CD4-positive, alpha-beta T cell treated with Interleukin-1 beta for 1 hour (primary cell): ENCODE results near the gene SLC15A3.
A peak's percentile ranks its signal among the peaks of the same experiment; 100 is the strongest.

Experiments used
- DNase-seq, 2 donors: peaks; one replicate each; pipeline ENCODE4 v3.0.0-alpha.2; 2020 to 2022

The SLC15A3 gene

DNA sequence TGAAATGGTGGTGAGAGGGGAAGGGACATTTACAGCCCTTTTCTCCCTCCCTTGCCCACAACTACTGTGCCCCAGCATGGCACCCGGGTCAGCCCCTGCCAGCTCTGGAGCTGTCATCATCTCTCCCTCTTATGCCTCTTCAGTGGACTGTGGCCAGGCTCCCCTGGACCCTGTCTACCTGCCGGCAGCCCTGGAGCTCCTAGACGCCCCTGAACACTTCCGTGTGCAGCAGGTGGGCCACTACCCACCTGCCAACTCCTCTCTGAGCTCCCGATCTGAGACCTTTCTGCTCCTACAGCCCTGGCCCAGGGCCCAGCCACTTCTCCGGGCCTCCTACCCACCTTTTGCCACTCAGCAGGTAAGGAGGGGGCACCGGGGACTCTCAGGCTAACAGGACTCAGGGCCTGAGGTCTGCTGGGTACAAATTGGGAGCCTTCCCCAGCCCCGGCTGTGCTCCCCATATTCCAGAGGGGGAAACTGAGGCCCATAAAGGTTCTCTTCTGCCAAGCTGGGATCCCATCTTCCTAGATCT lies 24.8 kb downstream of the SLC15A3 start:
- DNase-seq = no peak

DNA sequence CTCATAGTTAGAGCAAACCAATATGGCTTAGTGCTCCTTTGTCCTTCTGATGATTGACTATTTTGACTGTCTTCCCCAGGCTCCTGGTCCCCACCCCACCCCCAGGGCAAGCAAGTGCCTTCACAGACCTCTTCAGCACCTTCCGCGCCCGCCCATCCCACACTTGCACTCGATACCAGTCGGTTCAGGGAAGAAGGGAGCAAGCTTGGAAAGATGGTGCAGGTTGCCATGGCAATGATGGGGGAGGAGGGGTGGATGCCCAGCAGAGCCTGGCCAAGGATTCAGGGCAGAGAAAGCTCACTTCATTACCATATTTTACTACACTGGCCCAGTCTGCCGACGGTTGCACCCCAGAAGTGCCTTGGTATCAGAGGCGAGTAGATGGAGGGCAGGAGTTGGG lies 25.5 kb downstream of the SLC15A3 start:
- no peak for DNase-seq

DNA sequence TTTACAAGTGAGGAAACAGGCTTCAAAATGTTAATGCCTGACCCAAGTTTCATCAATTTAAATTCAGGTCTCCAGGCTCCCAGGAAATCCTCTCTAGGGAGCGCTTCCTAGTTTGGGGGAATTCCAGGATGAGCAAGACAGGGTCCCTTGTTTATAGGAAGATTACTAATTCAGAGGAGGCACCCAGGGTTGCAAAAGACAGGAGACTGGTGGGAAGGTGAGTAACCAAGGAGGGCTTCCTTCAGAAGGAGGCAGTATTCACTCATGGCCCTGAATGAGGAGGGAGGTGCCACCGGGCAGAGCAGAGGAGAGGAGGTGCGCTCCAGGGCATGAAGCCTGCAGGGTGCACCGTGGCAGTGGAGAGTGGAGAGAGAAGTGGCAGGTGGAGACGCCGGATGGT lies 26.1 kb downstream of the SLC15A3 start:
- no peak for DNase-seq

DNA sequence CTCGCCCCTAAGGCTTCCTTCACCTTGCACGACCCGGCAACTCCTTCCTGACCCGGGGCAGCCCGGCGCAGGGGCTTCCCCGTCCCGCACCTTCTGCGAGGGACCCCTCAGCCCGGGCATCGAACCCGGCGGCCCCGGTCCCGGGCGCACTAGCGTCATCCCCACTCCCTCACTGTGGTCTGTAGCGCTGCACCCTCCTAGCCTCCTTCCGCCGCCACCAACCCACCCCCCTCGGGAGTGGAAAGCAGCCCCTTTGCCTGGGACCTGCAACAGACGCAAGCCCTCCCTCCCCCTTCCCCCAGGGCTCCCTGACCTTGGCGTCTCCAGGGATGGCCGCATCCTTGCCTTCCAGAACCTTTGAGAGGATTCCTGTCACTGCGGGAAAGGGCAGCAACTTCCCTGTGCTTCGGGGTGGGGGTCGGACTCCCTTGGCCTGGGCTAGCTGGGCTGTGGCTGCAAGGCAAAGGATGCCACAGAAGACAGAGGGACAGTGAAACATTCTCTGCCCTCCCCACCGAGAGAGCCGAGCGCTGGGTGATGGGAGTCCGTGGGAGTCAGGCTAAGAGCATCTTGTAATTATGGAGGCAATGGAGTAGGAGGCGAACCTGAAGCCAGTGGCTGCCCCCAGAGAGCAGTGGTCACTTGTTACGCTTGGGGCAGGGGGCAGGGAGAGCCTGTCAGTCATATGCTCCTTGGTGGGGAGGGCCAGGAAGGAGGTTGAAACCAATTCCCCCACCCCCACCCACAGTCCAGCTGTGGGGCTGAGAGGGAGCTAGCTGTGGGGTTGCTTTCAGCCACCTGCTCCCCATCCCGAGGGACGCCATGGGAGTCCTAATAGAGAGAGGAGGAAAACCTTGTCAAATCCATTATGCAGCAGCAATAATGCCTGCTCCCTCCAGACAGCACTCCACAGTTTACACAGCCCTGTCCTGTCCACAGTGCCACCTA lies 26.8 kb downstream of the SLC15A3 start:
- DNase-seq = no peak

DNA sequence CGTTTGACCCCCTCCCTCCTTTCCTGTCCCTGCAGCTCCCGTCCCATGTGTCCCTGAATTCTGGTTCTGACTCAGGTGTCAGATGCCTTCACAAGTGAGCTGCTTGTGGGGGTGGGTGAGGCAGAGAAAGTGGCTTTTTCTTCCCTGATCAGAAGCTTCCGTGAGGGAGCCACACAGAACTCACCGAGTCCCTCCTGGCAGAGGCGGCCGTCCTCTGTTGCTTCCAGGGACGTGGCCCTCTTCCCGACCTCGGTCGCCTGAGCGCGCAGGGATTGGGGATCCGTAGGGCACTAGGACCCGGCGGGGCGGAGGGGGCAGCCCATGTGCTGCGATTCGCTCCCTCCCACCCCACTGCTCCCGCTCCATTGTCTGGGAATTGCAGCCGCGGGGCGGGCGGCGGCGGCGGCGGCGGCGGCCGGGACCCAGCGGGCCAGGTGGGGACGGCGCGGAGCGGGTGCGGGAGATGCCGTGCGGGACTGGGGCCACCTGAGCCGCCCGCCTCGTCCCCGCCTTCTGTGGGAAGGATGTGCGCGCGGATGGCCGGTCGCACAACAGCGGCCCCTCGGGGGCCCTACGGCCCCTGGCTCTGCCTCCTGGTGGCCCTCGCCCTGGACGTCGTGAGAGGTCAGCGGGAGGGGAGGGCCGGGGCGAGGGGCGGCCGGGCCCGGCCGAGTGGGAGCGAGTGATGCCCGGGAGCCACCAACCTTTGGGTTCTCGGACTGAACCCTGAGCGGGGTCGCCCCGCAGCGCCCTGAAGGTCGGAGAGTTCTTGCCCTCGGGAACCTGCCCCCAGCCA lies 27.7 kb downstream of the SLC15A3 start, which contains the start of gene TMEM132A:
Gene TMEM132A (plus strand): TSS at position 351 of the 796 bp plus-strand sequence. CDS start 174 bp downstream, at position 525.
- DNase-seq = no peak

DNA sequence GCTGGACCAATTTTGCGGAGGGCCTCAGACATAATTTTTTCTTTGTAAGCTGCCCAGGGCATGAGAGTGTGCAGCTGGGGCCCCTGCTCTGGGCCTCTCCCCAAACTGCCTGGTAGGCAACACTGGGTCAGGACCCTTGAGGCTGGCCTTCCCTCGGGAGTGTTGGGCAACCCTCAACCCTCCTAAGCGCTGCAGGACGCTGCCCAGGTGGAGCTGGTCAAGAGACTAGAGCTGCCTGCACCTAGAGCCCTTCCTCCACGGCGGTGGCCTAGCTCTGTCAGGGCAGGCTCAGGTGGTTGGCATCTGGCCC lies 28.2 kb downstream of the SLC15A3 start:
- DNase-seq = no peak

DNA sequence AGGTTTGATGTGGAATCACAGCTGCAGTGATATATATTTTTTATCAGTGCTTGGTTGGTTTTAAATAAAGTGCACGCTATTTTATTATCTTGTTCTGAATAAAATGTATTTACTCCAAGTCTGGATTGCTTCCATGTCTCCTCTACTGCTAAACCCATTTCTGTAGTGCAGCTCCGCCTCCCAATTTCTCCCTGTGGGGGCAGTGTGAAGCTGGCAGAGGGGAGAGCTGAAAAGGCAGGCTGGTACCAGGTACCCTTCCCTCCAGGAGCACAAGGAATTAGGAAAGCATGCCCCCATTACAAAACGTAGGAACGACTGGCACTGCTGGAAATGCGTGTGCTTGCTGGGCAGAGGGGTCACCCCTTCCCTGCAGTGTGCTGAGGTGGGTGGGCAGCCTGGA lies 28.6 kb downstream of the SLC15A3 start:
- no peak for DNase-seq

DNA sequence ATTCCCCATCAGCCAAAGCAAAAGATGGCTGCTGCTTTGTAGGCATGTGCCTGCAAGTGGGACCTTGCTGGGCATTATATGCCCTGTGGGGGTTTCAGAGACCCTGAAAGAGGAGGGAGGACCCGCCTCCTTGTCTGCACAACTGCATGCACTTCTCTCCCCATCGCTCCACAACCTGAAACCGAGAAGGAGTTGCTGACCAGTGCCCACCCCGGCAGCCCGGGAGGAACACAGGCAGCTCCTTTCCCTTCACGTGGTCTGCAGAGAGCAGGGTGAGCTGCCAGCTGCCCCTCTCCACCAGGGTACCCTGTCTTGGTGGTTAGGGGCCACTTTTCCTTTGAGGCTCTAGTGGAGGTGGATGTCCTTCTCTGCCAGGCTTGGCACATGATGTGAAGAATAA lies 29.1 kb downstream of the SLC15A3 start:
- DNase-seq = no peak

DNA sequence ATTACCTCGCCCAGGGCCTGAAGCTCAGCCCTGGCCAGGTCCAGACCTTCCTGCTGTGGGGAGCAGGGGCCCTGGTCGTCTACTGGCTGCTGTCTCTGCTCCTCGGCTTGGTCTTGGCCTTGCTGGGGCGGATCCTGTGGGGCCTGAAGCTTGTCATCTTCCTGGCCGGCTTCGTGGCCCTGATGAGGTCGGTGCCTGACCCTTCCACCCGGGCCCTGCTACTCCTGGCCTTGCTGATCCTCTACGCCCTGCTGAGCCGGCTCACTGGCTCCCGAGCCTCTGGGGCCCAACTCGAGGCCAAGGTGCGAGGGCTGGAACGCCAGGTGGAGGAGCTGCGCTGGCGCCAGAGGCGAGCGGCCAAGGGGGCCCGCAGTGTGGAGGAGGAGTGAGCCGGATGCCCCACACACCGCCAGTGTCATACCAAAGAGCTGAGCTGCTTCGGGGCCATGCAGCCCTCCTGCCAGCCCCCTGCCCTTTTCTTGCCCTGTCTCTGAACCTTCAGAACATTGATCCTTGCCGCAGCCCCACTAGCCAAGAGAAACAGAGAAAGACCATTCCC lies 30.1 kb downstream of the SLC15A3 start:
- DNase-seq = no peak

DNA sequence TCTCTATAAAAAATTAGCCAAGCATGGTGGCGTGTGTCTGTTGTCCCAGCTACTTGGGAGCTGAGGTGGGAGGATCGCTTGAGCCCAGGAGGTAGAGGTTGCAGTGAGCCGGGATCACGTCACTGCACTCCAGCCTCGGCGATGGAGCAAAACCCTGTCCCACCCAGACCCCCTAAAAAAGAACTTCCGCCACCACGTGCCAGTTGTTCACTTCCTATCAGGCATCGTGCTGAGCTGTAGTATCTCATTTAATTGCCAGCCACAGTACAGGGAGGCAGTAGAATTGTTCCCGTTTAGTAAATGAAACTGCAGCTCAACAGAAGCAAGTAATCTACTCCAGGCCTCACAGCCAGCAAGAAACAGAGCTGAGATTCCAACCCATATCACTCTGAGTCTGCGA lies 30.7 kb downstream of the SLC15A3 start:
- no peak for DNase-seq

DNA sequence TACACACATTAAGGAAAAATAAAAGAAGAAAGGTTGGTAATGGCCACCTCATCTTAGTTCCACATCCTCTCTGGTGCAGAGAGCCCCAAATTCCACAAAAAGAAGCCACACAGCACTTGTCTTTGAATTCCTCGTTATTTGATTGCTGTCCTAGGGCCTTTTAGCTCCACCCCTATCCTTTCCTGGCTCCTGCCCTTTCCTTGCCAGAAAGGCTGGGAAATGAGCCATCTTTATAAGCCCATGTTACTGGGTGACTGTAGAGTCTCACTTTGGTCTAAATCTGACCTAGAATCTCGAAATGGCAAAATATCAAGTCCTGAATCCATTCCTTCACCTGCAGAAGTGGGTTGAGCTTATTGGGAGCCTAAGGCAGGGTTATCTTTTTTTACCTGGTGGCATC lies 32.0 kb downstream of the SLC15A3 start:
- DNase-seq = no peak

DNA sequence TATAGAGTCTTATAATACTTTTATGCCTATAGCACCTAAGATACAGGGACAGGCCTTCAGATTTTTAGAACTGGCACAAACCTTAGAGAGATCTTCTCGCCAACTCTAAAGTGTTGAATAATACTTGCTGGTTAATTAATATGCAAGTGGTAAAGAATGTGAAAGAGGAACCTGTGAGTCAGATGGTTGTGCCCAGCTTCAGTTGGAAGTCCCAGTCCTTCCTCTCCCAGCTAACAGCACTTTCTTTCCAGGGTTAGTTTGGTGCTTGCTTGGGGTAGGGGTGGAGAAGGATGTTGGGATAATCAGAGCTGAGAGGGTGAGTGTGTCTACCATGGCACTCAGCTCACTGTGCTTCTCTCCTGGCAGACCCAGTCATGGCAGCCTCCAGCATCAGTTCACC lies 32.7 kb downstream of the SLC15A3 start:
- DNase-seq = no peak

DNA sequence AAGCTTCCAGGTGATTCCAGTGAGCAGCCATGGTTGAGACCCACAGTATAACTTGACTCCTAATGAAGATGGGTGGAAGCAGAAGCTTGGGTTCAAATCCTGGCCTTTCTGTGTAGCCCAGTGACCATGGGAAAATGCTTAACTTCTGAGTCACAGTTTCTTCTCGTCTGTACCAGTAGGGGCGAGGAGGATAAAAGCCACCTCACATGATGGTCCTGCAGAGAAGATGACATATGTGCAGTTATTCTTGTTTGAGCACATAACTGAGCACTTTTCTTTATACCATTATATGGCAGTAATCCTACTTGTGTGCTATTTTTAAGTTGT lies 33.1 kb downstream of the SLC15A3 start:
- no peak for DNase-seq

DNA sequence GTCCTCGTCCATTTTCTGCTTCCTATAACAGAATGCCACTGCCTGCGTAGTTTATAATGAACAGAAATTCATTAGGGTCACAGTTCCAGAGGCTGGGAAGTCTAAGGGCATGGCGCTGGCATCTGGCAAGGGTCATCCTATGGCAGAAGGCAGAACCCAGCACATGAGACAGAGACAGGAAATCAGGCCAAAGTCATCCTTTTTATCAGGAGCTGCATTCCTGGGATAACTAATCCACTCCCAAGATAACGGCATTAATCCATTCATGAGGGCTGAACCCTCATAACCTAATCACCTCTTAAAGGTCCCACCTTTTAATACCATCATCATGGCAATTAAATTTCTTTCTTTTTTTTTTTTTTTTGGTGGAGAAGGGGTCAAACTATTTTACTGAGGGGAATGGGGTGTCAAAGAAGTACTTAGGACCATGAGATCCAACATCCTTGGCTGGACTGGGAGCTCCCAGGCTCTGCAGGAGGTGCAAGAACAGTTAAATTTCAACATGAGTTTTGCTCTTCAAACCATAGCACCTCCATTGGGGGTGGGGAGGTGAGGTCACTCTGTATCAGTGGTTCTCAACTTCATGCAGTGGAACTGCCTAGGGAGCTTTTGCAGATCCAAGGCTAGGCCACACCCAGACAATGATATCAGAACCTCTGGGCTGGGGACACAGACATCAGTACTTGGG lies 33.6 kb downstream of the SLC15A3 start:
- DNase-seq = no peak

DNA sequence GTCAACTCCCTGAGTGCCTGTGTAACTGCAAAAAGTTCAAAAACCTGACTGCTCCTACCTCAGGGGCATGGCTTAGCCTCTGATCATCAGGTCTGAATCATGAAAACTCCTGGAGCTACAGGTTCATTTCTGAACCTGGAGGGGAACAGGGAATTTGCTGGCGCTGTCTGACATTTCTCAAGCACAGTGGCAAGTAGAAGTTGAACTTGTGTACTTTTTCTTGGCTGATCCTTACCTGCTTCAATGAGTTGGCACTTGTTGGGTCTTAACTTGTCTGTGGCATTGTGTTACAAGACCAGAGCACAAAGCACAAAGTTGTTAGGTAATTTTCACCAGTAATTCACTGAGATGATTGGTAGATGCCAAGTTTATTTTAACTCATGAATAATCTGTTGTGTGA lies 34.7 kb downstream of the SLC15A3 start:
- no peak for DNase-seq

DNA sequence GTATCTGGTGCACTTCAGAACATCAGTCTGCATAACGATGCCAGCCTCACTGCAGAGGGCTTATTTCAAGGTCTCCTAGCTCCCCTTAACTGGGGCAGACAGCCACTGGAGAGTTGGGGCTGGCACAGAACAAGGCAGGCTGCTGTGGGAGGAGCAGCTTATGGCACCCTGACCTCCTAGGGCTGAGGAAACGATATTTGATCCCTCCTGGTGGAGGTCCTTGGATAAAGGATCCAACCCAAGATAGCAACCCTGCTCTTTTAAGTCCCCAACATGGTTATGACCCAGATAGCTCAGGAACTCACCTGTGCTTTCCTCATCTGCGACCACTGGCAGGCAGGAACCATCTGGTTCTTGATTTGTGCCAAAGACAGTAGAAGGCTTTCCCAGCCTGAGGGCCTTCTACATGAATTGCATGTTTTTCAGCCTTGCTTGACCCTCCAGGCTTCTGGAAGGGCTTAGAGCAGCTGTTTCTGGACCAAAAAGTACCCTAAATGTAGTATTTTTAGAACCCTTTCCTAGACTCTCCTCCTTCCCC lies 35.2 kb downstream of the SLC15A3 start:
- DNase-seq = no peak

DNA sequence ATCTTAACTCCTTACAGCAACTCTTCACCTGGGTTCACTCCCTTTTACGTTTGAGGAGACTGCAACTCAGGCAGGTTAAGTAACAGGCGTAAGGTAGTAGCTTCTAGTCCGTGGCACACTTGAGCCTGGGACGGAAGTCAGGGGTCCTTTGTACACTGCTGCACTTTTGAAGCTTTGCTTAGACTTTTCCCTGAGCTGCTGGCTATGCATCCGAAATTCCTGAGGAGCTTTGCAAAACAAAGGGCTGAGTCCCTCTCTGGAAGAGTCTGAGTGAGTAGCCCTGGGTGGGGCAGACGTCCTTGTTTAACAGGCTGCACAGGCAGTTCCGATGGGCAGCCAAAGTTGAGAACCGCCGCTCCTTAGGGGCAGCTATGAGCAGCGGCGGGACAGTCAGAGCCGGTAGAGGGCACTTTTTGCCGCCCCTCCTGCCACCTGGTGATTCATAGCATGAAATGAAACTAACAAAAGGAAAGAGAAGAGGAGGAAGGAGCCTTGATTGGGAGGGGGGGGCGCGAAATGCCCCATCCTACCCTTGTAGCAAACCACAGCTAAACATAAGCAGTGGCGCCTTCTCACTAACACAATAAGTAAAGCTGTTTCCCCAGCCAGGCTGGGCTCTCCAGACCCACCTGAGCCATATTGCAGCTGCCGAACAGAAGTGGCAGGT lies 36.6 kb downstream of the SLC15A3 start:
- DNase-seq = peak; percentile 75 to 76

DNA sequence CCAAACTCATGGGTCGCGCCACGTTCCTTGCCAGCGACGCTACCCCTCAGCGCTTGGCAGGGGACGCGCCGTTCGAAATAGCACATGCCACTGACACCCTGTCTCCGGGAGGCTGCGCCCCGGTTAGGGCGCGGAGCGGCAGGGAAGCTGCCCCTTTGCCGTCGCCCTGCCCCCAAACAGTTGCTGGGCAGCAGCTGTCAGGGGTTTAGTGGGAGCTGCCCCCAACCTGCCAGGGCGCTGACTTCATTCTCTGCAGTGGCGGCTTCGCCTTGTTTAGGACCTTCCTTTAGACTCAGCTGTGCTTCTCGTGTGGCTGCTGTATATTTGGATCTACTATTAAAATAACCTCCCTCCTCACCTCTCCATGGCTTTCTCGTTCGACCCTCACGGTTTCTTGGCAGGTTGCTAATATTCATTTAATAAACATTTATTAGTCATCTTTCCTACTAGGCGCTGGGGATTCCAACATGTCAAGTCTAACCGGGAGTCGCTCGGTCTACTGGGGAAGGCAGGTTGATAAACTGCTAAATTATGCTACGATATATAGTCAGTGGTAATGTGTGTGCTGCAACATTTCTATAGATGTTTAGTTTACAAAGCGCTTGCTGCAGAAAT lies 37.2 kb downstream of the SLC15A3 start:
- peak; percentile 25 to 36 for DNase-seq

DNA sequence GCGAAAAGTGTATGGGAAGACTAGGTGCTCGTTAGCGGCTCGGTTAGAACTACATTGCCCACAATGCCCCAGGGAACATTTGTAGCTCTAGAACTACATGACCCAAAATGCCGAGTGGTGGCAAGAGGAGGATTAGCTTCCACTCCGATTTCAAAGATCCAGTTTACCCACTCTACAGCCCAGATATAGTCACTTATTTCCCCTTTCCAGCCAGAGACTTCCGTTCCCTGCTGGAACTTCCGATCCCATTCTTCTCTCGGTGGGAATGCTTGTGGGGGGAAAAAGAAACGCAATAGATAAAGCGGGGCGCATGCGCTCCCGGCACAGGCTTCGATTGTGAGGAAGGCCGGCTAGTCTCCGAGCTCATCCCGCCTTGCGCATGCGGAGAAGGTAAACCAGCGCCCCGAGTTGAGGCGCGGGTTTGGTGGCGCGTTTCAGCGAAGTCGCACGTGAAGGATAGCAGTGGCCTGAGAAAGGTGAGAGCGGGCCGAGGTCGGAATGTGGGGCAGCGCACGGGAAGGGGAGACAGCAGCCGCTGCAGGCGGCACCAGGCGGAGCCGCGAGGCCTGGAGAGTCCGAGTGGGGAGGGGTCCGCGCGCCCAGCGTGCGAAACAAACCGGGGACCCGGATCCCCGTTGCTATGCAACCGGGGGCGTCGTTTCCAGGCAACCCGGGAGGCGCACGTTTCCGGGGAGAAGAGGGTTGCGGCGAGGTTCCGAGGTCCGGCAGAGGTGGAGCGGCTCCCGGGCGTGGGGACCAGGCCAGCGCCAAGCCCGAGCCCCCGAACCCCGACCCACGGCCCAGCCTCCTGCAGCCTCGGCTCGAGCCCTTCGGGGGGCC lies 38.0 kb downstream of the SLC15A3 start, which contains the start of gene TMEM109:
Gene TMEM109 (plus strand): TSS at position 366 of the 840 bp plus-strand sequence. CDS start 5,536 bp downstream, outside the sequence.
- peak; percentile 90 for DNase-seq

DNA sequence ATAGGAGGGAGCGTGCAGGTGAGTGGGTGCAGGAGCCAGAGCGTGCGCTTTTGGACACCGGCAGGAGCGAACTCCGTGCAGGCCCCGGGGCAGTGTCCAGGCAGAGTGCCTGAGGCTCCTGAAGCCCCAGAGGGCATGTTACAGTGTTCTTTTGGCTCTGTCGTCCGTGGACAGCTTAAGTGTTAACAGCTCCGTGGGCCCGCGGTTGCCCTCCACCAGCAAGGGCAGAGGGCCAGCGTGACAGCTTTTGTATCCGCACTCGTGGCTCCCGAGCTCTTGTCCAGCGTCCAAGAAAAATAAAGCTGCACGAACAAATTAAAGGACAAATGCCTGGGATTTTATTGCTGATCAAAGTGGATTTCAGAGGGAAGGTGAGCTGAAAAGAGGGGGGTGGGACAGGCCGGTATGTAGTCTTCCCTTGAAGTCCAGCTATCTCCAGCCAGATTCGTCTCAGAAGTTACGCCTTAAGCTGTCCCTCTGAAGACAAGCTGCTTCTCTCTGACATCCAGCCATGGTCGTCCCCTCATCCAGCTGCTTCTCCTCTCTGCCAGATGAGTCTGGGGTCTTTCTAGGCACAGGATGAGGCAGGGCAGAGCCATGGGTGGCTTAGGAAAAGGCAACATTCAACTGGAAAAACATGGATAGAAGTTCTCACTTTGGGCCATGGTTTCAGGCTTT lies 39.0 kb downstream of the SLC15A3 start:
- no peak for DNase-seq
